HG03521 (cell line): Measurements from ENCODE around the gene RLN3.
"Not testable (repeated sequence)": the region's sequence is repeated elsewhere in the genome, so short reads cannot be mapped to it uniquely, and the experiment has no call there.

ENCODE experiments used
- ATAC-seq: cut with Tn5 transposase; IDR thresholded peaks from one replicate; pipeline ENCODE4 v1.9.1; 2021; ENCODE audit warnings: mild to moderate bottlenecking, moderate library complexity; ENCODE audit not compliant: unreplicated experiment

RLN3 gene

DNA sequence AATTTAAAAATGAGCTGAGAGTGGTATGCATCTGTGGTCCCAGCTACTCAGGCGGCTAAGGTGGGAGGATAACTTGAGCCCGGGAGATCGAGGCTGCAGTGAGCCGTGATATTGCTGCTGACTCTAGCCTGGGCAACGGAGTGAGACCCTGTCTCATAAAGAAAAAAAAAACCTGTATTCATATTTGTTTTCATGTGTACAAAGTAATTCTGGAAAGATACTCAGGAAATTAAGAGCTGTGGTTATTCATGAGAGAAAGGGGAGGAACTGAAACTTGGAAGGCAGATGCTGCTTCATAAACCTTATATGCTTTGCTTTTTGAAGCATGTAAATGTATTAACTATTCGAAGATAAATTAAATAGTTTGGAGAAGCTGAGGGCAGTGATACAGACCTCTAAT is 8.8 kb upstream of the RLN3 start:
- no peak for ATAC-seq

DNA sequence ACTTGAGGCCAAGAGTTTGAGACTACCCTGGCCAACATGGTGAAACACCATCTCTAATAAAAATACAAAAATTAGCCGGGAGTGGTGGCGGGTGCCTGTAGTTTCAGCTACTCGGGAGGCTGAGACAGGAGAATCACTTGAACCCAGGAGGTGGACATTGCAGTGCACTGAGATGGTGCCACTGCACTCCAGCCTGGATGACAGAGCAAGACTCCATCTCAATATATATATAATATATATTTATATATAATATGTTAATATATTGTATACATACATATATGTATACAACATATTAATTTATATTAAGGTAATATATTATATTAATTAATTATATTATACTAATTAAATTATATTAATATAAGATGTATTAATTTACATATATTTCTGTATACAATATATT is 8.2 kb upstream of the RLN3 start:
- ATAC-seq: not testable (repeated sequence)

DNA sequence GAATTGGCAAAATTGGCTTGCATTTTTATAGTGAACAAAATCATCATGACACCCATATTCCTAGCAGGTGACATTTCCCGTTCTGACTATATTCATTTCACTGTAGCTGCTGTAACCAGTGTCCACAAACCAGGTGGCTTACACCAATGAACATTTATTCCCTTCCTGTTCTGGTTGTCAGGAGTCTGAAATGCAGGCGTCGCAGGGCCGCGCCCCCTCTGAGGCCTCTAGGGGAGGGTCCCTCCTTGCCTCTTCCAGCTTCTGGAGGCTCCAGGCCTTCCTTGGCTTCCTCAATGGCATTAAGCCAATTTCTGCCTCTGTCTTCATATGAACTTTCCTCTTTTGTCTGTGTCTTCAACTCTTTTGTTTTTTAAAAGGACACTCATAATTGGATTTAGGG is 6.5 kb upstream of the RLN3 start:
- ATAC-seq: no peak

DNA sequence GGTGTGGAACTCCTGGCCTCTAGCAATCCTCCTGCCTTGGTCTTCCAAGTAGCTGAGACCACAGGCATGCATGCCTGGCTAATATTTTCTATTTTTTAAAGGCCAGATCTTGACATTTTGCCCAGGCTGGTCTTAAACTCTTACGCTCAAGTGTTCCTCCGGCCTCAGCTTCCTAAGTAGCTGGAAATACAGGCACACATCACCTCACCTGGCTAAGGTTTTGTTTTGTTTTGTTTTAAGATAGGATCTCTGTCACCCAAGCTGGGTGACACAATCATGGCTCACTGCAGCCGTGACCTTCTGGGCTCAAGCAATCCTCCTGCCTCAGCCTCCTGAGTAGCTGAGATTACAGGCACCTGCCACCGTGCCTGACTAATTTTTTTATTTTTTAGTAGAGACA is 5.5 kb upstream of the RLN3 start:
- ATAC-seq: no peak

DNA sequence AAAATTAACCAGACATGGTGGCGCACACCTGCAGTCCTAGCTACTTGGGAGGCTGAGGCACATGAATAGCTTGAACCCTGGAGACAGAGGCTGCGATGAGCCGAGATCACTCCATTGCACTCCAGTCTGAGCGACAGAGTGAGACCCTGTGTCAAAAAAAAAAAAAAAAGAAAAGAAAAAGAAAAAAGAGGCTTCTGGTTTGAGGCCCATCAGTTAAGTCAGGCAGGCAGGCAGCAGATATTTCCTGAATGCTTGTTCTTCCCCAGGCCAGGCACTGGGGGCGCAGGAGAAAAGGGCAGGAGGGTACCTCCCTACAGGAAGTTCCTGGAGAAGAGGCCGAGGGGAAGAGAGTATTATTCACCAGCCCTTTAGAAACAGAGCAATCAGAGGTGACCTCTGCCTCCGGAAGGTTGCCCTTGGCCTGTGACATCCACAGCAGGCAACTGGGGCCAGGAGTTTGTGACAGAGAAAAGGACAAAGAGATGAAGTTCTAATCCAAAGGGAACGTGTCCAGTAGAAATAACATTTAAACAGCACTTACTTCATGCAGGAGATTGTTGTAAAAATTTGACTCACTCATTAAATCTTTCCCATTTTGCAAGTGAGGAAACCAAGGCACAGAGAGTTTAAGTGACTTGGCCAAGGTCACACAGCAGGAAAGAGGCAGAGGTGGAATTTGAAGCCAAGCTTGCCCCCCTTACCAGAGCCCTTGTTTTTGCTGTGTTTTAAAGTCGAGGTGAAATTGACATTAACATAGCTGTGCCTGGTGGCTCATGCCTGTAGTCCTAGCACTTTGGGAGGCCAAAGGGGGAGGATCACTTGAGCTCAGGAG is 4.3 kb upstream of the RLN3 start:
- no peak for ATAC-seq

DNA sequence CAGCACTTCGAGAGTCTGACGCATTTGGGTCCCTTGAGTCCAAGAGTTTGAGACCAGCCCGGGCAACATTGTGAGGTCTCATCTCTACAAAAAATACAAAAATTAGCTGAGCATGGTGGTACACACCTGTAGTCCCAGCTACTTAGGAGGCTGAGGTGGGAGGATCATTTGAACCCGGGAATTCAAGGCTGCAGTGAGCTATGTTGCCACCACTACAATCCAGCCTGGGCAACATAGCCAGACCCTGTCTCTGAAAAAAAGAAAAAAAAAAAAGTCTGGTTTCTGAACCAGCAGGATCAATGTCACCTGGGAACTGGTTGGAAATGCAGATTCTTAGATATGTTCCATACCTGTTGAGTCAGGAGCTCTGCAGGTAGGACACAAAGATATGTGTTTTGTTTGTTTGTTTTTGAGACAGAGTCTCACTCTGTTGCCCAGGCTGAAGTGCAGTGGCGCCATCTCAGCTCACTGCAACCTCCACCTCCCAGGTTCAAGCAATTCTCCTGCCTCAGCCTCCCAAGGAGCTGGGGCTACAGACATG is 1.2 kb upstream of the RLN3 start:
- not testable (repeated sequence) for ATAC-seq

DNA sequence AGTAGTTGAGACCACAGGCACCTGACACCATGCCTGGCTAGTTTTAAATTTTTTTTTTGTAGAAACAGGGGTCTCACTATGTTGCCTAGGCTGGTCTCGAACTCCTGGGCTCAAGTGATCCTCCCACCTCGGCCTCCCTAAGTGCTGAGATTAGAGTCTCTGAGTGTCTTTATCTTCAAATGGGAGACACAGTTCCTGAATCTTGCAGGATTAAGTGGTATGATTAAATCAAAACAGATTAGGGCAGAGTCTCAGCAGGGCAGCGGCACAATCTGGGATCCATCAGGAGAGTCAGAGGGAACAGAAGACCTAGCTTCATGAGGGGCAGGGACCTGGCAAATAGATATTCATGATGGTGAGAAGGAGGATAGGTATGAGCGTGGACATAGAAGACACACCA is 953 bp downstream of the RLN3 start:
- ATAC-seq: no peak

DNA sequence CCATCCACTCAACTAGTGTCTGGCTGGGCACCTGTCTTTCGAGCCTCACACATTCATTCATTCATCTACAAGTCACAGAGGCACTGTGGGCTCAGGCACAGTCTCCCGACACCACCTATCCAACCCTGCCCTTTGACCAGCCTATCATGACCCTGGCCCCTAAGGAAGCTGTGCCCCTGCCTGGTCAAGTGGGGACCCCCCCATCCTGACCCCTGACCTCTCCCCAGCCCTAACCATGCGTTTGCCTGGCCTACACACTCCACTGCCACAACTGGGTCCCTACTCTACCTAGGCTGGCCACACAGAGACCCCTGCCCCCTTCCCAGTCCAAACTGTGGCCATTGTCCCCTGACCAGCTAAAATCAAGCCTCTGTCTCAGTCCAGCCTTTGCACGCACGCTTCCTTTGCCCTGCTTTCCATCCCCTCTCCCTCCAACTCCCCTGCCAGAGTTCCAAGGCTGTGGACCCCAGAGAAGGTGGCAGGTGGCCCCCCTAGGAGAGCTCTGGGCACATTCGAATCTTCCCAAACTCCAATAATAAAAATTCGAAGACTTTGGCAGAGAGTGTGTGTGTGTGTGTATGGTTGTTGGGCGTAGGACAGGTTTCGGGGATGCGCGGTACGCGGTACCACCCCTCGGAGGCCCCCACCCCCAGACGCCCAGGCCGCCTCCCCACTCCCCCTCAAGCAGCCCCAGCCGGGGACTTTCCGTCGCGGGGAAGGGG is 3.2 kb downstream of the RLN3 start:
- peak; percentile 46 for ATAC-seq

DNA sequence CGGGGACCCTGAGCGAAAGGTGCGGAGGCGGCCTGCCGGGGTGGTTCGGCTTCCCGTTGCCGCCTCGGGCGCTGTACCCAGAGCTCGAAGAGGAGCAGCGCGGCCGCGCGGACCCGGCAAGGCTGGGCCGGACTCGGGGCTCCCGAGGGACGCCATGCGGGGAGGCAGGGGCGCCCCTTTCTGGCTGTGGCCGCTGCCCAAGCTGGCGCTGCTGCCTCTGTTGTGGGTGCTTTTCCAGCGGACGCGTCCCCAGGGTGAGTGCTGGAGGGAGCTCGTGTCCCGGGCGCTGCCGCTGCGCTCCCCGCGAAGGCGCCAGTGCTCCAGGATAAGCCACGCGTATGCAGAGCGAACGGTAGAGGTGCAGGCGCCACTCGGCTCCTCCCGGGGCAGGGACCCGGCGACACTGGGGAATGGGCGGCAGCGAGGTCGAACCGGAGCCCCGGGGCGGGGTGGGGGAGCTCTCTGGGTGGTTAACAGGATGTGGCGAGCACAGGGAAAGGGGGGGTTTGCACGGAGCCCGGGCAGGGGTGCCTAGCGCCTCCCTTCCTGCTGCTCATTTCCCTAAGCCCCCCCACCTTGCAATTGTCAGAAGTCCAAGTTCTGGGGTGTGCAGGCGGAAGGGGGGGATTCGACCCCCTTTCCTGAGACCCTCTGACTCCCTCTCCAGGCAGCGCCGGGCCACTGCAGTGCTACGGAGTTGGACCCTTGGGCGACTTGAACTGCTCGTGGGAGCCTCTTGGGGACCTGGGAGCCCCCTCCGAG is 4.0 kb downstream of the RLN3 start, which contains the start of gene IL27RA:
Gene IL27RA (plus strand): TSS at position 44 of the 762 bp plus-strand sequence. CDS start 111 bp downstream, at position 155.
- ATAC-seq: peak; percentile 39

DNA sequence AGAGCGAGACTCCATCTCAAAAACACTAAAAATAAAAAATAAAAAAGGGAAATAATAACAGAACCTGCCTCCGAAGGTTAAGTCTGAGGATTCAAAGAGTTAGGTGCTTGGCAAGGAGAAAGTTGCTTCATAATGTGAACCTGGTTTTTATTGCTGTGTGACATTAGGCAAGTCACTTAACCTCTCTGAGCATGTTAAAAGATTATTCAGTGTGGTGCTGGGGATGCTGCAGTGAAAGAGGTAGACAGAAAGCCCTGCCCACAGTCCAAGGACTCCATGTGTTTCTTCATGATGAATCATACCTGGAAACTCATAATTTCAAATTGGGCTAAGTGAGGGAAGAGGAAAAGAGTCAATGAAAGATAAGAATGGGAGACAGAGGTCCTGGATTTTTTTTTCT is 6.0 kb downstream of the RLN3 start:
- no peak for ATAC-seq

DNA sequence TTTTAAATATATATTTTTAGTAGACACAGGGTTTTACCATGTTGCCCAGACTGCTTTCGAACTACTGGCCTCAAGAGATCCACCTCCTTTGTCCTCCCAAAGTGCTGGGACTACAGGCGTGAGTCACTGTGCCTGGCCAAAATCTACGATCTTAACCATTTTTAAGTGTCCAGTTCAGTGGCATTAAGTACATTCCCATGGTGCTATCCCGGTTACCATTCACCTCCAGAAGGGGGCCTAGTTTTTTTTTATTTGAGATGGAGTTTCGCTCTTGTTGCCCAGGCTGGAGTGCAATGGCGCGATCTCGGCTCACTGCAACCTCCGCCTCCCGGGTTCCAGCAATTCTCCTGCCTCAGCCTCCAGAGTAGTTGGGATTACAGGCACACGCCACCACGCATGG is 7.2 kb downstream of the RLN3 start:
- not testable (repeated sequence) for ATAC-seq

DNA sequence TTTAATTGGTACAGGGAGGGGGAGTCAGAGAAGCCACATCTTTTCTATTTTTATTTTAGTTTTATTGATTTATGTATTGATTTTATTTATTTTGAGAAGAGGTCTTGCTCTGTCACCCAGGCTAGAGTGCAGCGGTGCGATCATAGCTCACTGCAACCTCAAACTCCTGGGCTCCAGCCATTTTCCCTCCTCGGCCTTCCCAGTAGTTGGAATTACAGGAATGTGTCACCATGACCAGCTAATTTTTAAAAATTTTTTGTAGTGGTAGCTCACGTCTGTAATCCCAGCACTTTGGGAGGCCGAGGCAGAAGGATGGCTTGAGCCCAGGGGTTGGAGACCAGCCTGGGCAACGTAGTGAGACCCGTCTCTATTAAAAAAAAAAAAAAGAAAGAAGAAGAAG is 7.8 kb downstream of the RLN3 start:
- no peak for ATAC-seq

DNA sequence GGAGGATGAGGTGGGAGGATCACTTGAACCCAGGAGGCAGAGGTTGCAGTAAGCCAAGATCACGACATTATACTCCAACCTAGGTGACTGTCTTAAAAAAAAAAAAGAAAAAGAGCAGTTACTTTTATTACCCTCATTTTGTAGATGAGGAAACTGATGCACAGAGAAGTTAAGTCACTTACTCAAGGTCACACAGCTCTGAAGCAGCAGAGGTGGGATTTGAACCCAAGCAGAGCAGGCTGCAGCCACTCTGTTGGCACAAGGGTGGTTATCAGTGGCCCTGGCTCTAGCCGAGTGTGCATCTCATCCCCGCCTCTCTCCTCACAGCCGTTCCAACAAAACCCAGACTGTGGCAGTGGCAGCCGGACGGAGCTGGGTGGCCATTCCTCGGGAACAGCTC is 11.2 kb downstream of the RLN3 start:
- ATAC-seq: no peak

DNA sequence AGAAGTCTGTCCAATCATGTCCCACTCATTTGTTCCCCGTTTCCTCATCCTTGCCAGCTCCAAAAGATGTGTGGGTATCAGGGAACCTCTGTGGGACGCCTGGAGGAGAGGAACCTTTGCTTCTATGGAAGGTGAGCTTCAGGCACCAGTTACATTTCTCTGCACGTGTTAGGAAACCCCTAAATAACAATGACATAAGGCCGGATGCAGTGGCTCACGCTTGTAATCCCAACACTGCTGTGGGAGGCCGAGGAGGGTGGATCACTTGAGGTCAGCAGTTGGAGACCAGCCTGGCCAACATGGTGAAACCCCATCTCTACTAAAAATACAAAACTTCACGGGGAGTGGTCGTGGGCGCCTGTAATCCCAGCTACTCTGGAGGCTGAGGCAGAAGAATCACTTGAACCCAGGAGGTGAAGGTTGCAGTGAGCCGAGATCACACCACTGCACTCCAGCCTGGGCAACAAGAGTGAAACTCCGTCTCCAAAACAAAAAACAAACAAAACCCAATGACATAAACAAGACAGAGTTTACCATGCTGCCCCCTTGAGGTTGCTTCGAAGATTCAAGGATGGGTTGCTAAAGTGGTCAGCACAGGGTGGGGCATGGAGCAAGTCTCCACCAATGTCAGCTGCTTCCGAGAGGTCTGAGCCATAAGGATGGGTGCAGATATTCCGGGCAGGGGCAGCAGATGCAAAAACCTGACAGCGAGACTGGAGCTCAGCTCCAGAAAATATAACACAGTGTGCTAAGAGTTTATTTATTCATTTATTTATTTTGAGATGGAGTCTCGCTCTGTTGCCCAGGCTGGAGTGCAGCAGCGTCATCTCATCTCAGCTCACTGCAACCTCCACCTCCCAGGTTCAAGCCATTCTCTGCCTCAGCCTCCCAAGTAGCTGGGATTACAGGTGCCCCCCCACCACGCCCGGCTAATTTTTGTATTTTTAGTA is 15.0 kb downstream of the RLN3 start:
- ATAC-seq: not testable (repeated sequence)

DNA sequence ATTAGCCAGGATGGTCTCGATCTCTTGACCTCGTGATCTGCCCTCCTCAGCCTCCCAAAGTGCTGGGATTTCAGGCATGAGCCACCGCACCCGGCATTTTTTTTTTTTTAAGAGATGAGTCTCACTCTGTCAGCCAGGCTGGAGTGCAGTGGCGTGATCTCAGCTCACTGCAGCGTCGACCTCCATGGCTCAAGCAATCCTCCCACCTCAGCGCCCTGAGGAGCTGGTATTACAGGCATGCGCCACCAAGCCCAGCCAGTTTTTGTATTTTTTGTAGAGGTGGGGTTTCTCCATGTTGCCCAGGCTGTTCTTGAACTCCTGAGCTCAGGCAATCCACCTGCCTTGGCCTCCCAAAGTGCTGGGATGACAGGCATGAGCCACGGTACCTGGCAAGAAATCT is 19.9 kb downstream of the RLN3 start:
- ATAC-seq: not testable (repeated sequence)

DNA sequence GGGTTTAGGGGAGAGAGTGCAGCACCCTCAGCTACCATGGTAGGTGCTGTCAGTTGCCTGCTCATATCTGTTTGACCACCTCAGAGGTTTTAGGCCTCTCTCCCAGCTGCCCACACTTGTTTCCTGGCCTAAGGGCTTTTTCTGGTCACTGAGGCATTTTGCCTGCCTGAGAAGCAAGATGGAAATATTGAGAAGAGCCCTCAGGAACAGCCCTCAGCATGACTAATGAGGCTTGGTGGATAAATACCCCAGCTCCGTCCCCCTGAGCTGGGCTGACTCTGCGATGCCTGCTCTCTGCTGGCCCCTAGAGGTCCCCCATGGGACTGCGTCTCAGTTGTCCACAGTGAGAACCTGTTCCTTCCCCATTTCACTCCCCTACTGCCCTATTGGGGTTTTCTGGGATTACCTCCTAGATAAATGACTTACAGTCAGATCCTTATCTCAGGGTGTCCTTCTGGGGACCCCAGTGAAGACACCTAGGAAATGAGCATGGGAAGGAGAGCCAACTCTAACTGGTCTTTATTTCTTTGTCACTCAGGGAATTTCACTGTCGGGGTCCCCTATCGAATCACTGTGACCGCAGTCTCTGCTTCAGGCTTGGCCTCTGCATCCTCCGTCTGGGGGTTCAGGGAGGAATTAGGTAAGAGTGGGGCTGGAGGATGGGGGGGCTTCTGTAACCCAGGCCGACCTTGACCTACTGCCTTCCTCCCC is 20.6 kb downstream of the RLN3 start:
- no peak for ATAC-seq

DNA sequence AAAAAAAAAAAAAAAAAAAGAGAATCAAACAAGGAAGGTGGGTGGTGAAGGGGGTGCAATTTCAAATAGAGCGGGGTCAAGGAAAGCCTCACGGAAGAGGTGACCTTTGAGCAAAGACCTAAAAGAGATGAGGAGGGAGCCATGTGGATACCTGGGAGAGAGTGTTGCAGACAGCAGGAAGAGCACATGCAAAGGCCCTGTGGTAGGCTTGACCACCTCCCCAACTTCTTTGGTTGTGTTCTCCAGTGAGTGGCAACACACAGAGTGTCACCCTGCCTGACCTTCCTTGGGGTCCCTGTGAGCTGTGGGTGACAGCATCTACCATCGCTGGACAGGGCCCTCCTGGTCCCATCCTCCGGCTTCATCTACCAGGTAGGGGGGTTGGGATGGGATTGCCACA is 22.6 kb downstream of the RLN3 start:
- ATAC-seq: no peak

DNA sequence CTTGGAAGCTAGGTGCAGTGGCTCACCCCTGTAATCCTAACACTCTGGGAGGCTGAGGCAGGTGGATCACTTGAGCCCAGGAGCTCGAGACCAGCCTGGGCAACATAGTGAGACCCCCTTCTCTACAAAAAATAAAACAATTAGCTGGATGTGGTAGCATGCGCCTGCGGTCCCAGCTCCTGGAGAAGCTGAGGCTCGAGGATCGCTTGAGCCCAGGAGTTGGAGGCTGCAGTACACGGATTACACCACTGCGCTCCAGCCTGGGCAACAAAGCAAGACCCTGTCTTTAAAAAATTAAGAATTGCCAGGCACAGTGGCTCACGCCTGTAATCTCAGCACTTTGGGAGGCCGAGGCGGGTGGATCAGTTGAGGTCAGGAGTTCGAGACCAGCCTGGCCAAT is 23.0 kb downstream of the RLN3 start:
- ATAC-seq: not testable (repeated sequence)

DNA sequence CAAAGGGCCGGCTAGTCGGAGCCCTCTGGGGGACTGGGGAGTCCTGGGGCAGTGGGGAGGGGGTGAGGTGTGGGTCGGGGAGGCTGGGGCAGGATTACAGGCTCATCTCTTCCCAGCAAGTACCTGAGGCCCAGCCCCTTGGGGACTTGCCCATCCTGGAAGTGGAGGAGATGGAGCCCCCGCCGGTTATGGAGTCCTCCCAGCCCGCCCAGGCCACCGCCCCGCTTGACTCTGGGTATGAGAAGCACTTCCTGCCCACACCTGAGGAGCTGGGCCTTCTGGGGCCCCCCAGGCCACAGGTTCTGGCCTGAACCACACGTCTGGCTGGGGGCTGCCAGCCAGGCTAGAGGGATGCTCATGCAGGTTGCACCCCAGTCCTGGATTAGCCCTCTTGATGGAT is 24.0 kb downstream of the RLN3 start:
- ATAC-seq: no peak
